Measurements from ENCODE around the gene ALG11.

The ALG11 gene

DNA sequence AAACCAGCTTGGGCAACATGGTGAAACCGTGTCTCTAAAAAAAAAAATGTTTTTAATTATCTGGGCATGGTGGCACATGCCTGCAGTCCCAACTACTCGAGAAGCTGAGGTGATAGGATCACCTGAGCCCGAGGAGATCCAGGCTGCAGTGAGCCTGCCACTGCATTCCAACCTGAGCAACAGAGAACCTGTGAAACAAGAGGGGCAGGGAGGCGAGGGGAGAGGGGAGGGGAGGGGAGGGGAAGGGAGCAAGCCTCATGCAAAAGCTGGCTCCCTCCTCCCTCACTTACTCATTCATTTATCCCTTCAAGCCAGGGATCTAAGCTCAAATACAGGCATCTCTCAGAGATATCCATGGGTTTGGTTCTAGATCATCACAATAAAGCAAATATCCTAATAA is 9.8 kb upstream of the ALG11 start:
- in situ Hi-C loops (cut with HindIII; ENCODE audit: low sequenced_read_pairs): no loop called here
- TF ChIP-seq, protein P1, sequence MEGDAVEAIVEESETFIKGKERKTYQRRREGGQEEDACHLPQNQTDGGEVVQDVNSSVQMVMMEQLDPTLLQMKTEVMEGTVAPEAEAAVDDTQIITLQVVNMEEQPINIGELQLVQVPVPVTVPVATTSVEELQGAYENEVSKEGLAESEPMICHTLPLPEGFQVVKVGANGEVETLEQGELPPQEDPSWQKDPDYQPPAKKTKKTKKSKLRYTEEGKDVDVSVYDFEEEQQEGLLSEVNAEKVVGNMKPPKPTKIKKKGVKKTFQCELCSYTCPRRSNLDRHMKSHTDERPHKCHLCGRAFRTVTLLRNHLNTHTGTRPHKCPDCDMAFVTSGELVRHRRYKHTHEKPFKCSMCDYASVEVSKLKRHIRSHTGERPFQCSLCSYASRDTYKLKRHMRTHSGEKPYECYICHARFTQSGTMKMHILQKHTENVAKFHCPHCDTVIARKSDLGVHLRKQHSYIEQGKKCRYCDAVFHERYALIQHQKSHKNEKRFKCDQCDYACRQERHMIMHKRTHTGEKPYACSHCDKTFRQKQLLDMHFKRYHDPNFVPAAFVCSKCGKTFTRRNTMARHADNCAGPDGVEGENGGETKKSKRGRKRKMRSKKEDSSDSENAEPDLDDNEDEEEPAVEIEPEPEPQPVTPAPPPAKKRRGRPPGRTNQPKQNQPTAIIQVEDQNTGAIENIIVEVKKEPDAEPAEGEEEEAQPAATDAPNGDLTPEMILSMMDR (IDR thresholded peaks at IDR 0.05; ENCODE audit: low read depth, low read length, missing control alignments): no peak
- H3K4me3 ChIP-seq (ENCODE audit: low read depth, low read length): no peak overlapping the region
- DNase-seq (ENCODE audit: low read depth): no peak

DNA sequence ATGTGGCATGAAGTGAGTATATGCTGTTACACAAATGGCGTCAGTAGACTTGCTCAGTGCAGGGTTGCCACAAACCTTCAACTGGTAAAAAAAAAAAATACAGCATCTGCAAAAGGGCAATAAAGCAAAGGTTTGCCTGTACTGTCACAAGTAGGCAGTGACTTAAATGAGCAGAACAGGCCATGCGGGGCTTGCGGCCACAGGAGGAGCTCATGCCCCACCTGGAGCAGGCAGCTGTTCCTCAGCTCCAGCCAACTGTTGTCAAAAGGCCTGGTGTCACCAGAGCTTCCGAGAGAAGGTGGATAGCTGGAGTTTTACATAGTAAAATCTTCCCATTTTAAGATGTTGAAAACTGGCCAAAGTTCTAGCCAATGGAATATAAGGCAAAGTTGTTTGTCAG is 8.7 kb upstream of the ALG11 start:
- in situ Hi-C loops (cut with HindIII; ENCODE audit: low sequenced_read_pairs): no loop called here

DNA sequence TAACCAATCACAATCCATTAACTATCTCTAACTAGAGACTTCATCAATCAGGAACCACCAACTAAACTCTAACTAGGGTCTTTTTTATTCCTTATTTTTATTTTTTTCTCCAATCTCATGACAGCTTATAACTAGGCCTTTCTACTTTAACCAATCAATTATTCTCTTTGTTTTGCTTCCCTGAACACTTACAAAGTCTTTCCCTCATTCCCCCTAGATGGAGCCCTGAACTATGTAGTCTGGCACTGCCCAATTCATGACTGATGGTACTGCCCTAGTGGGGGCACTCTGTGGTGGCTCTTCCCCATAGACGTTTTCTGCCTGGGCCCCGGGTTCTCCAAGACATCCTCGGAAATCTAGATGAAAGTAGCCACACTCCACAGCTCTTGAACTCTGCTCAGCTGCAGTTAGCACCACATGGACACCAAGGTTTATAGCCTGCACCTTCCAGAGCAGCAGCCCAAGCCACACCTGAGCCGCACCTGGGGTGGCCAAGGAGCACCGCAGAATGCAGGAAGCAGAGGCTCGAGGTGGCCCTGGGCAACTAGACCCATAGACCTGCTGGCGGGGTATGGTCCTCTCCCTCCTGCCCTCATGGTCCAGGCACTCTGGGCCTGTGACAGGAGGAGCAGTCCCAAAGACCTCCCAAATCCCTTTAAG is 7.6 kb upstream of the ALG11 start:
- in situ Hi-C loops (cut with HindIII; ENCODE audit: low sequenced_read_pairs): no loop called here
- no peak for DNase-seq (ENCODE audit: low read depth)
- H3K4me3 ChIP-seq (ENCODE audit: low read depth, low read length): no peak overlapping the region
- TF ChIP-seq, protein P1 (IDR thresholded peaks at IDR 0.05; ENCODE audit: low read depth, low read length, missing control alignments): no peak

More for the DNA sequence above, 8.7 kb upstream of the ALG11 start:
- DNase-seq (ENCODE audit: low read depth): no peak
- TF ChIP-seq, protein P1 (IDR thresholded peaks at IDR 0.05; ENCODE audit: low read depth, low read length, missing control alignments): no peak
- no peak overlapping the region for H3K4me3 ChIP-seq (ENCODE audit: low read depth, low read length)

GRCh38 chr13:52005841-52006522 is 6.2 kb upstream of the ALG11 start:
- in situ Hi-C loops (cut with HindIII; ENCODE audit: low sequenced_read_pairs): no loop called here
- TF ChIP-seq, protein P1 (IDR thresholded peaks at IDR 0.05; ENCODE audit: low read depth, low read length, missing control alignments): no peak
- H3K4me3 ChIP-seq (ENCODE audit: low read depth, low read length): no peak overlapping the region
- no peak for DNase-seq (ENCODE audit: low read depth)

DNA sequence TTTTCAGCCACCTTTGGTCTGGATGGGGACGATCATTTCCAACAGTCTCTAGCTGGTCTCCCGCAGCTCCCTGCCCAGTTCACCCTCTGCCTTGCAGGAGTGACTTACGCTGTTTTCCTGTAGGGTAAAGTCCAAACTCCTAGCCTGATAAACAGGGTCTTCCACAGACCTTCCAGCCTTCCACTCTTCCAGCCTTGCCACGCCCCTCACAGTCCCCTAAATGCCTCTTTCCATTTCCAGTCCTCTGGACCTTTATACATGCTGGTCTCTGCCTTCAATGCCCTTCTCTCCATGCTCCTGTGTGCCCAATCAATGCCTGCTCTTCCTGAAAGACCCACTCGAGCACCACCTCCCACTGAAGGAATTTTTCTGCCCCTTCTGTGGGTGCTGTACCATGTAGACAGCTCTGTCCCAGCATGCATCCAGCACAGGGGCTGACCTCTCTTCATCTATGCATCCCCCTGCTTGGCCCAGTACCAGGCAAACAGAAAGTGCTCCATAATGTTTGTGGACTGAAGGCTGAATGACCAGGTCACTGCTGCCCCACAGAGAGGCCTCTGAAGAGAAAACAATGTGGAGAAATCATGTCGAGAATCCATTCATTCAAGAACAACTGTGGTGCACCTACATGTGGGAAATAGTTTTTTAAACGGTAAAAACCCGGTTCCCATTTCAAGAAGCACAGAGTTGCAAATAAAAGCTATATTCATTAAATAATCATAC is 5.5 kb upstream of the ALG11 start:
- in situ Hi-C loops (cut with HindIII; ENCODE audit: low sequenced_read_pairs): no loop called here
- TF ChIP-seq, protein P1 (IDR thresholded peaks at IDR 0.05; ENCODE audit: low read depth, low read length, missing control alignments): no peak
- DNase-seq (ENCODE audit: low read depth): no peak
- no peak overlapping the region for H3K4me3 ChIP-seq (ENCODE audit: low read depth, low read length)

GRCh38 chr13:52009946-52010345 is 2.3 kb upstream of the ALG11 start:
- no peak overlapping the region for H3K4me3 ChIP-seq (ENCODE audit: low read depth, low read length)
- in situ Hi-C loops (cut with HindIII; ENCODE audit: low sequenced_read_pairs): no loop called here
- TF ChIP-seq, protein P1 (IDR thresholded peaks at IDR 0.05; ENCODE audit: low read depth, low read length, missing control alignments): no peak
- DNase-seq (ENCODE audit: low read depth): no peak
